ENCODE results near the gene TYROBP. TPM values are rescaled to one million over a fixed set of nuclear protein-coding genes. Genes with fewer than 3 reads are reported as not detected.
A peak's percentile ranks its signal among the peaks of the same experiment; 100 is the strongest.

Gene TYROBP
- total and polyA plus RNA-seq, 5 donors = 36.7 to 52.6 (median 39.8) TPM

DNA sequence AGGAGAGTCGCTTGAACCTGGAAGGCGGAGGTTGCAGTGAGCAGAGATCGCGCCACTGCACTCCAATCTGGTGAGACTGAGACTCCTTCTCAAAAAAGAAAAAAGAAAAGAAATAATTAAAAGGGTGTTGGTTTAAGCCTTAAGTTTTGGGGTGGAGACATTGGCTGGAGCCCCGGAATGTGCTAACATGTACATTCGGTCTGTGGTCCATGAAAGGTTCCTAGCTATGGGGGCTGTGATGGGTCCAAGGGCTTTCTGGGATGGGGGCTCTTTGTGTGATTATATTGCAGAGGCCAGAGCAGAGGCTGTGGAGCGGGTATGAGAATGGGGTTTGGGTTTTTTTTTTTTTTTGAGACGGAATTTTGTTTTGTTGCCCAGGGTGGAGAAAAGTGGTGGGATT lies 22.2 kb downstream of the TYROBP start:
- no peak for ATAC-seq
- intact Hi-C loops (cut with DNase I) = loop anchor here in 1 of 4 donors (10.0 kb wide), 1 partner anchor 49 kb away; the partner anchor contains the start of gene LRFN3

DNA sequence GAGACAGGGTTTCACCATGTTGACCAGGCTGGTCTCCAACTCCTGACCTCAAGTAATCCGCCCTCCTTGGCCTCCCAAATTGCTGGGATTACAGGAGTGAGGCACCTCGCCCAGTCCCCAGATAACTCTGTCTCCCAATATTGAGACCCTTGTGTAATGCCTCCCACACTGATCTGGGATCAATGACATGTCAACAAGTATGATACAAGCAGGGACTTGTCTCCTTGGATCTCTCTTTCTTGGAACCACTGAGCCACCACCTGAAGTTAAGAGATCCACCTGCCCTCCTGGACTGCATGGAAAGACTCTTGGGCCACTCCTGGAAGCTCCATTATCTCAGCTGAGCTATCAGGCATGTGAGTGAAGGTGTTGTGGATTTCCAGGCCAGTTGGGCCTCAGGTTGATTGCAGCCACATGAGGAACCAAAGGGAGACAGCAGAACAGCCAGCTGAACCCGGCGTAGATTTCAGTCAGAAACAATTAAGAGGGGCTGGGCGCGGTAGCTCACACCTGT lies 22.8 kb downstream of the TYROBP start:
- 90% methylated on average over 6 of the region's 6 CpGs for WGBS
- no peak overlapping the region for H3K27ac ChIP-seq (ENCODE audit: low read length)
- intact Hi-C loops (cut with DNase I) = loop anchor here in 1 of 4 donors (10.0 kb wide), 1 partner anchor 50 kb away; the partner anchor contains the start of gene LRFN3

More for the DNA sequence above, 22.2 kb downstream of the TYROBP start:
- Histone ChIP-seq H3K4me3 (ENCODE audit: low read length) (no peak overlapping the region), H3K4me1 (ENCODE audit: control insufficient read depth, insufficient read depth, low read length) (no peaks in the 10 kb centered on the region), H3K9me3 (ENCODE audit: control insufficient read depth, low read length) (no peaks in the 10 kb centered on the region), H3K27ac (ENCODE audit: low read length) (no peak overlapping the region), H3K27me3 (ENCODE audit: control insufficient read depth, insufficient read depth) (no peaks in the 10 kb centered on the region)
- no peak for DNase-seq
- WGBS = 95% methylated on average over 8 of the region's 8 CpGs

DNA sequence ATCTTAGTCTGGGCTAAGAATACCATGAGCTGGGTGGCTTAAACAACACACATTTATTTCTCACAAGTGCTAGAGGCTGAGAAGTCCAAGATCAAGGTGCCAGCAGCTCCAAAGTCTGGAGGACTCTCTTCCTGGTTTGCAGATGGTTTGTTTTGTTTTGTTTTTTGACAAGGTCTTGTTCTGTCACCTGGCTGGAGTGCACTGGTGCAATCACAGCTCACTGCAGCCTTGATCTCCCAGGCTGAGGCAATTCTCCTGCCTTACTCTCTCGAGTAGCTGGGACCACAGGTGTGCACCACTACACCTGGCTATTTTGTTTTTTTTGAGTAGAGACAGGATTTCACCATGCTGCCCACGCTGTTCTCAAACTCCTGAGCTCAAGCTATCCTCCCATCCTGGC lies 24.2 kb downstream of the TYROBP start:
- ATAC-seq (no peak), DNase-seq (no peak)
- Histone ChIP-seq H3K4me1 (ENCODE audit: control insufficient read depth, insufficient read depth, low read length) (no peaks in the 10 kb centered on the region), H3K9me3 (ENCODE audit: control insufficient read depth, low read length) (no peaks in the 10 kb centered on the region), H3K27me3 (ENCODE audit: control insufficient read depth, insufficient read depth) (no peaks in the 10 kb centered on the region), H3K4me3 (ENCODE audit: low read length) (no peak overlapping the region), H3K27ac (ENCODE audit: low read length) (no peak overlapping the region)
- intact Hi-C loops (cut with DNase I) = loop anchor here in 3 of 4 donors (5.0 to 10.0 kb wide), 2 partner anchors 48 to 51 kb away; partner anchors contain the start of gene LRFN3 (in 1 of the 3)
- 70% methylated on average over 2 of the region's 2 CpGs for WGBS

More for the DNA sequence above, 22.8 kb downstream of the TYROBP start:
- no peak overlapping the region for H3K4me3 ChIP-seq (ENCODE audit: low read length)
- no peaks in the 10 kb centered on the region for H3K4me1 ChIP-seq (ENCODE audit: control insufficient read depth, insufficient read depth, low read length)
- DNase-seq (peak in 1 of 3 donors; percentile 27), ATAC-seq (no peak)
- H3K9me3 ChIP-seq (ENCODE audit: control insufficient read depth, low read length) = no peaks in the 10 kb centered on the region
- H3K27me3 ChIP-seq (ENCODE audit: control insufficient read depth, insufficient read depth) = no peaks in the 10 kb centered on the region

DNA sequence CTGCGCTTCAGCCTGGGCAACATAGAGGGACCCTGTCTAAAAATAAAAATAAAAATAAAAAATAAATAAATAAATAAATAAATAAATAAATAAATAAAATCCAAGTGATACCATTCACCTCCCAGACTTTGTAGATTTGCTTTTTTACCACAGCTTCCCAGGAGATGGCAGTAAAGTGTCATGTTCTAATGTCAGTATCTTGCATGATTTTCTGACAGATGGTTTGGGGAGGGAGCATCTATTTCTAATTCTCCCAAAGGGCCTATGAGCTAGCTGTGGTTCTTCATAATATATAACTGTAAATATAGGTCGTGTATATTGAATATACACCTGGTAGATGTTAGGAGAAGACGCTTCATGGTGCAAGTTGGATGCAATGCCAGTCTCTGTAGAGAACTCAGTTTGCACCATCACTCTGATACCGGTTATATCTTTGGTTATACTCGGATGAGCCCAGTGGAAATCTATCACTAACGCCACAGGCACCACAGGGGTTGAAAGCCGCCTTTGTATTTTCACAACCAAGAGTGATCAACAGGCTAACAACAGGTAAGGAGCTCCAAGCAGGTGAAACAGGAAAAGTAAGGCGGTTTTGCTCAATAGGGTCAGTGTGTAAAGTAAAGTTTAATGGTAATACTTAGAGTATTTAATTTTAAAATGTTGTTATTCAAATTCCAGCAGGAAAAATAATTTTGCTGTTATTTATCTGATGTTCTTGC lies 25.8 kb downstream of the TYROBP start:
- H3K9me3 ChIP-seq (ENCODE audit: control insufficient read depth, low read length) = no peaks in the 10 kb centered on the region
- H3K27ac ChIP-seq (ENCODE audit: low read length) = no peak overlapping the region
- intact Hi-C loops (cut with DNase I) = loop anchor here in 3 of 4 donors (5.0 to 10.0 kb wide), 2 partner anchors 50 to 53 kb away; partner anchors contain the start of gene LRFN3 (in 1 of the 3)
- H3K4me3 ChIP-seq (ENCODE audit: low read length) = no peak overlapping the region
- no peaks in the 10 kb centered on the region for H3K27me3 ChIP-seq (ENCODE audit: control insufficient read depth, insufficient read depth)
- WGBS = 19% methylated on average over 8 of the region's 8 CpGs
- ATAC-seq (no peak), DNase-seq (no peak)
- no peaks in the 10 kb centered on the region for H3K4me1 ChIP-seq (ENCODE audit: control insufficient read depth, insufficient read depth, low read length)

DNA sequence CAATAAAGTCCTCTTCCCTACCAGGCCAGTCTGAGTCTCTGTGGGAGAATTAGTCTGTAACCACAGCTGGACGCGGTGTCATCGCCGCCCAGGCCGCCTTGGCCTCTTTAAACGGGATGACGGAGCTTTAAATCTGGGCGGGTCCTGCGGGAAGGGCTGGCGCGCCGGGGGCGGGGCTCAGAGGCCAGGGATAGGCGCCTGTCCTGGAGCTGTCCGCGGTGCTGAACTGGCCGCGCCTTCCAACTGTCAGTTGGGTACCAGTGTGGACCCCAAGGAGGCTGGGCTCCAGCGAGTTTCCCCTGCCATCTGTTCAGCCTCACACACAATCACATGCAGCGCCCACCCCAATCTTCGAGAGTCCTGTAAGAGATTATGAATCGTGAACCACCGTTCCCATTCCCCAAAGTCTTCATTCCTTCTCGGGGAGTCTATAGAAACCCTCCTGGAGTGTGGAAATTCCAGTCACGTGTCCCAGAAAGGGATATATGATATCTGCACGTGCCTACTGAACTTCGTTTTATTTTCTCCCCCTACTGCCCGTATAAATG lies 28.3 kb downstream of the TYROBP start:
- 2% methylated on average over 28 of the region's 28 CpGs for WGBS
- DNase-seq (peak; percentile 95 to 97 (median 97)), ATAC-seq (peak; percentile 94 to 95)
- intact Hi-C loops (cut with DNase I) = loop anchor here in 3 of 4 donors (5.0 to 10.0 kb wide), 2 partner anchors 52 to 55 kb away; partner anchors contain the start of gene LRFN3 (in 1 of the 3)
- H3K27ac ChIP-seq (ENCODE audit: low read length) = no peak overlapping the region
- no peaks in the 10 kb centered on the region for H3K27me3 ChIP-seq (ENCODE audit: control insufficient read depth, insufficient read depth)
- H3K9me3 ChIP-seq (ENCODE audit: control insufficient read depth, low read length) = no peaks in the 10 kb centered on the region
- no peak overlapping the region for H3K4me3 ChIP-seq (ENCODE audit: low read length)
- no peaks in the 10 kb centered on the region for H3K4me1 ChIP-seq (ENCODE audit: control insufficient read depth, insufficient read depth, low read length)

DNA sequence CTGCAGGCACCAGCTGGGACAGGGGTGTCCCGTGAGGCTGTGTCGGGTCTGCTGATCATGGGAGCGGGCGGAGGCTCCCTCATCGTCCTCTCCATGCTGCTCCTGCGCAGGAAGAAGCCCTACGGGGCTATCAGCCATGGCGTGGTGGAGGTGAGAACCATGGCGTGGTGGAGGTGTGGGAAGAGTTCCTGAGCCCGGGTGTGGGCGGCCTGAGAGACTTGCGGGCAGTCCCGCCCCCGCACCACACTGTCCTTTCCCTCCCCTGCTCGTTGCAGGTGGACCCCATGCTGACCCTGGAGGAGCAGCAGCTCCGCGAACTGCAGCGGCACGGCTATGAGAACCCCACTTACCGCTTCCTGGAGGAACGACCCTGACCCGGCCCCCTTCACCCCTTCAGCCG lies 29.0 kb downstream of the TYROBP start:
- no peaks in the 10 kb centered on the region for H3K9me3 ChIP-seq (ENCODE audit: control insufficient read depth, low read length)
- ATAC-seq (peak in 1 of 2 donors; percentile 7), DNase-seq (peak in 2 of 3 donors; percentile 35 to 44)
- intact Hi-C loops (cut with DNase I) = no loop called here
- 58% methylated on average over 23 of the region's 23 CpGs for WGBS
- H3K27ac ChIP-seq (ENCODE audit: low read length) = no peak overlapping the region
- no peaks in the 10 kb centered on the region for H3K4me1 ChIP-seq (ENCODE audit: control insufficient read depth, insufficient read depth, low read length)
- no peaks in the 10 kb centered on the region for H3K27me3 ChIP-seq (ENCODE audit: control insufficient read depth, insufficient read depth)
- no peak overlapping the region for H3K4me3 ChIP-seq (ENCODE audit: low read length)

DNA sequence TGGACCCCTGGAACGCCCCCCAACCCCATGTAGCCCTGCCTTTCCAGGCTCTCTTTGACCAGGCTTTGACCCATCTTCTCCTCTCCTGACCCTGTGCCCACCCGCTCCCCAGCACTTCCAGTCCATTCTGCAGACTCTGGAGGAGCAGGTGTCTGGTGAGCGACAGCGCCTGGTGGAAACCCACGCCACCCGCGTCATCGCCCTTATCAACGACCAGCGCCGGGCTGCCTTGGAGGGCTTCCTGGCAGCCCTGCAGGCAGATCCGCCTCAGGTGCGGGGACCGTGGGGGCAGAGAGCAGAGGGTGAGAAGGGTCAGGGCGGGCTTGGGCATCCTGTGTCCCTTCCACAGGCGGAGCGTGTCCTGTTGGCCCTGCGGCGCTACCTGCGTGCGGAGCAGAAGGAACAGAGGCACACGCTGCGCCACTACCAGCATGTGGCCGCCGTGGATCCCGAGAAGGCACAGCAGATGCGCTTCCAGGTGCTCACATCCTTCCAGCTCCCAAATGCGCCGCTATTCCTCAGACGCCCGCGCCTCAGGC lies 33.6 kb downstream of the TYROBP start:
- Histone ChIP-seq H3K9me3 (ENCODE audit: control insufficient read depth, low read length) (no peaks in the 10 kb centered on the region), H3K27me3 (ENCODE audit: control insufficient read depth, insufficient read depth) (no peaks in the 10 kb centered on the region), H3K4me1 (ENCODE audit: control insufficient read depth, insufficient read depth, low read length) (no peaks in the 10 kb centered on the region), H3K27ac (ENCODE audit: low read length) (no peak overlapping the region), H3K4me3 (ENCODE audit: low read length) (no peak overlapping the region)
- 93% methylated on average over 32 of the region's 32 CpGs for WGBS
- intact Hi-C loops (cut with DNase I) = no loop called here
- DNase-seq = peak in 2 of 3 donors; percentile 34 to 51
- ATAC-seq = no peak

DNA sequence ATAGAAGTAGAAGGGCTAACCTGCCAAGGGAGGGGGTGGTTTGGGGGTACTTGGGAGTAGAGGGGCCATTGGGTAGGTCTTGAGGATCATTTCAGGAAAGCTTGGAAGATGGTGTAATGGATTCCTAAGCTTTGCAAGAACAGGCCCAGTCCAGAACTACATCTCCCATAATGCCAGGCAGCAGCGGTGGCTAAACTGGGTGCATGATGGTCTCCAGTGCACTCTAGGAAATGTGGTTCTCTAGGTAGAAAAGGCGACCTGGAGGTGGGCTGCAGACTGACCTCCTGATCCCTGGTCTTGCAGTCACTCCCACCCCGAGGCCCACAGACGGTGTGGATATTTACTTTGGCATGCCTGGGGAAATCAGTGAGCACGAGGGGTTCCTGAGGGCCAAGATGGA lies 35.9 kb downstream of the TYROBP start:
- DNase-seq = peak in 2 of 3 donors; percentile 12 to 13
- intact Hi-C loops (cut with DNase I) = no loop called here
- ATAC-seq = no peak
- Histone ChIP-seq H3K4me3 (ENCODE audit: low read length) (no peak overlapping the region), H3K27ac (ENCODE audit: low read length) (no peak overlapping the region), H3K27me3 (ENCODE audit: control insufficient read depth, insufficient read depth) (no peaks in the 10 kb centered on the region), H3K9me3 (ENCODE audit: control insufficient read depth, low read length) (no peaks in the 10 kb centered on the region), H3K4me1 (ENCODE audit: control insufficient read depth, insufficient read depth, low read length) (no peaks in the 10 kb centered on the region)
- WGBS = 79% methylated on average over 5 of the region's 5 CpGs

DNA sequence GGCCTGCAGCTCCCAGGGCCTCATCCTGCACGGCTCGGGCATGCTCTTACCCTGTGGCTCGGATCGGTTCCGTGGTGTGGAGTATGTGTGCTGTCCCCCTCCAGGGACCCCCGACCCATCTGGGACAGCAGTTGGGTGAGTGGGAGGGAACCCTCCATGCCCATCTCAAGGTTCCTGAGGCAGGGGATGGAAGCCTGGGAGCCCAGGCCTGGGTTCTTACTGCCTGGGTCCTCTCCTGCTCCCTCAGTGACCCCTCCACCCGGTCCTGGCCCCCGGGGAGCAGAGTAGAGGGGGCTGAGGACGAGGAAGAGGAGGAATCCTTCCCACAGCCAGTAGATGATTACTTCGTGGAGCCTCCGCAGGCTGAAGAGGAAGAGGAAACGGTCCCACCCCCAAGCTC lies 36.5 kb downstream of the TYROBP start:
- WGBS = 80% methylated on average over 12 of the region's 12 CpGs
- Histone ChIP-seq H3K9me3 (ENCODE audit: control insufficient read depth, low read length) (no peaks in the 10 kb centered on the region), H3K4me1 (ENCODE audit: control insufficient read depth, insufficient read depth, low read length) (no peaks in the 10 kb centered on the region), H3K27me3 (ENCODE audit: control insufficient read depth, insufficient read depth) (no peaks in the 10 kb centered on the region), H3K4me3 (ENCODE audit: low read length) (no peak overlapping the region), H3K27ac (ENCODE audit: low read length) (no peak overlapping the region)
- ATAC-seq (no peak), DNase-seq (peak in 1 of 3 donors; percentile 34)
- intact Hi-C loops (cut with DNase I) = no loop called here

DNA sequence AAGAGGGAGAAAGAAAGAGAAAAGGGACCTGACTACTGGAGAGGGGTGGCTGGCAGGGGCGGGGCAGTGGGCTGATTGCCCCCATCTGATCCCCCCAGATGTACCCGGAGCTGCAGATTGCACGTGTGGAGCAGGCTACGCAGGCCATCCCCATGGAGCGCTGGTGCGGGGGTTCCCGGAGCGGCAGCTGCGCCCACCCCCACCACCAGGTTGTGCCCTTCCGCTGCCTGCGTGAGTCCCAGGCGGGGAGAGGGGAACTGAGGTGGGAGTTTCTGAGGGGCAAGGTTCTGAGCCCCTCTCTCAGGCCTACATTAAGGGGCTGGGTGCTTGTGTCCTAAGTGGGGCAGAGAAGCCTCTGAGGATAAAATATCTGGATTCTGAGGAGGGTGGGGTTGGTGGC lies 37.3 kb downstream of the TYROBP start:
- intact Hi-C loops (cut with DNase I) = no loop called here
- no peak overlapping the region for H3K4me3 ChIP-seq (ENCODE audit: low read length)
- no peaks in the 10 kb centered on the region for H3K9me3 ChIP-seq (ENCODE audit: control insufficient read depth, low read length)
- H3K4me1 ChIP-seq (ENCODE audit: control insufficient read depth, insufficient read depth, low read length) = no peaks in the 10 kb centered on the region
- 80% methylated on average over 12 of the region's 12 CpGs for WGBS
- peak in 1 of 3 donors; percentile 5 for DNase-seq
- H3K27me3 ChIP-seq (ENCODE audit: control insufficient read depth, insufficient read depth) = no peaks in the 10 kb centered on the region
- ATAC-seq = no peak
- H3K27ac ChIP-seq (ENCODE audit: low read length) = no peak overlapping the region
